ENCODE results near the gene AR.

- no peak for TF ChIP-seq TAF1 (IDR thresholded peaks at IDR 0.05; ENCODE audit: borderline replicate concordance, low read depth, low read length)
- TF ChIP-seq POLR2AphosphoS5 (IDR thresholded peaks at IDR 0.05; ENCODE audit: low read depth, low read length): no peak
These were observed 27.0 kb downstream of the AR start for GRCh38 chrX:67570839-67571238.

All from GM12892 (cell line).